Measurements from ENCODE around the gene RBL1.

DNA sequence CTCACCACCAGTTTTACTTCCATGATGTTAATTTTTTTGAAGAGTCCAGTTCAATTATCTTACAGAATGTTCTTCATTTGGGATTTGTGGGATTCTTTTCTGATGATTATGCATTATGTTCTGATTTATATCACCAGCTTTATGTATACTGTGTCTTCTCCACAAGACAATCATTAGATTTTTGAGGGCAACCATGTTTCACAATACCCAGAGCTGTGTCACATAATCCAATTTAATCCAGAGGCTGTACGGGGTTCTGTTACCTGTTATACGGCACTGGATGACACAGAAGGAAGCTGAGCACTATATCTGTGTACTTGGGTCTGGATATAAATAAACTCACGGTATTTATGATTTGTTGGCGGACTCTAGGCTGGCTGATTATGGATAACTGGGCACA, 41.8 kb upstream of the RBL1 start:
- TF ChIP-seq MEF2A (IDR thresholded peaks at IDR 0.05; ENCODE audit: insufficient read depth, low read depth, low read length) (no peak), BMI1 (IDR thresholded peaks at IDR 0.05; ENCODE audit: borderline replicate concordance) (no peak)
